ENCODE results near the gene C2orf78. TPM values are rescaled to one million over a fixed set of nuclear protein-coding genes. Genes with fewer than 3 reads are reported as not detected.
A peak's percentile ranks its signal among the peaks of the same experiment; 100 is the strongest.
"Not testable (repeated sequence)": the region's sequence is repeated elsewhere in the genome, so short reads cannot be mapped to it uniquely, and the experiment has no call there.

The C2orf78 gene
- total RNA-seq, 1 donor from 2014 or later, result not detected

GRCh38 chr2:73778867-73779466 is 5.0 kb upstream of the C2orf78 start:
- not testable (repeated sequence) for H3K27me3 ChIP-seq (ENCODE audit: control insufficient read depth in 3 of 3, insufficient read depth in 3 of 3, low read length in 3 of 3); H3K9me3 ChIP-seq (ENCODE audit: control insufficient read depth in 3 of 3, low read length in 3 of 3)
- Histone ChIP-seq H3K4me3 (ENCODE audit: low read length in 3 of 3) (peak overlapping the region; percentile 97 to 99 (median 98)), H3K27ac (ENCODE audit: low read depth, low read length) (peak overlapping the region; percentile 91), H3K9ac (ENCODE audit: low read depth in 1 of 3, low read length in 3 of 3) (peak overlapping the region; percentile 98 to 100 (median 98)), H3K36me3 (ENCODE audit: control insufficient read depth in 3 of 3, insufficient read depth in 3 of 3, low read length in 3 of 3) (peaks cover 13 to 23% (median 20%) of the 10 kb centered on the region in 3 donors), H3K4me1 (ENCODE audit: control insufficient read depth in 3 of 3, insufficient read depth in 3 of 3, low read length in 3 of 3) (peaks cover 0 to 18% (median 7%) of the 10 kb centered on the region in 3 donors)

GRCh38 chr2:73779467-73780236 is 4.3 kb upstream of the C2orf78 start, which contains the start of gene DUSP11:
DUSP11 (minus strand) TSS chr2:73780103; CDS start chr2:73779974, 129 bp downstream.
- H3K36me3 ChIP-seq (ENCODE audit: control insufficient read depth in 3 of 3, insufficient read depth in 3 of 3, low read length in 3 of 3), result peaks cover 11 to 17% (median 13%) of the 10 kb centered on the region in 3 donors
- peaks cover 0 to 2% (median 0%) of the 10 kb centered on the region in 3 donors for H3K27me3 ChIP-seq (ENCODE audit: control insufficient read depth in 3 of 3, insufficient read depth in 3 of 3, low read length in 3 of 3)
- H3K9ac ChIP-seq (ENCODE audit: low read depth in 1 of 3, low read length in 3 of 3), result peak within 1 kb of the TSS; percentile 98 to 100 (median 98)
- H3K4me3 ChIP-seq (ENCODE audit: low read length in 3 of 3), result peak within 1 kb of the TSS; percentile 97 to 99 (median 98)
- peak within 1 kb of the TSS; percentile 91 for H3K27ac ChIP-seq (ENCODE audit: low read depth, low read length)
- H3K4me1 ChIP-seq (ENCODE audit: control insufficient read depth in 3 of 3, insufficient read depth in 3 of 3, low read length in 3 of 3), result peaks cover 0 to 18% (median 7%) of the 10 kb centered on the region in 3 donors
- no peaks in the 10 kb centered on the region for H3K9me3 ChIP-seq (ENCODE audit: control insufficient read depth in 3 of 3, low read length in 3 of 3)

- H3K9me3 ChIP-seq (ENCODE audit: control insufficient read depth in 3 of 3, low read length in 3 of 3), result no peaks in the 10 kb centered on the region
- H3K36me3 ChIP-seq (ENCODE audit: control insufficient read depth in 3 of 3, insufficient read depth in 3 of 3, low read length in 3 of 3), result peaks cover 8 to 12% (median 9%) of the 10 kb centered on the region in 3 donors
- H3K27ac ChIP-seq (ENCODE audit: low read depth, low read length), result peak overlapping the region; percentile 91
- H3K4me3 ChIP-seq (ENCODE audit: low read length in 3 of 3), result peak overlapping the region; percentile 97 to 99 (median 98)
- peaks cover 0 to 2% (median 0%) of the 10 kb centered on the region in 3 donors for H3K27me3 ChIP-seq (ENCODE audit: control insufficient read depth in 3 of 3, insufficient read depth in 3 of 3, low read length in 3 of 3)
- peak overlapping the region; percentile 98 to 100 (median 98) for H3K9ac ChIP-seq (ENCODE audit: low read depth in 1 of 3, low read length in 3 of 3)
- H3K4me1 ChIP-seq (ENCODE audit: control insufficient read depth in 3 of 3, insufficient read depth in 3 of 3, low read length in 3 of 3), result peaks cover 0 to 18% (median 7%) of the 10 kb centered on the region in 3 donors
These were observed 3.8 kb upstream of the C2orf78 start for GRCh38 chr2:73780237-73780582.

GRCh38 chr2:73783402-73783801 is 581 bp upstream of the C2orf78 start:
- not testable (repeated sequence) for H3K27ac ChIP-seq (ENCODE audit: low read depth, low read length); H3K27me3 ChIP-seq (ENCODE audit: control insufficient read depth in 3 of 3, insufficient read depth in 3 of 3, low read length in 3 of 3); H3K36me3 ChIP-seq (ENCODE audit: control insufficient read depth in 3 of 3, insufficient read depth in 3 of 3, low read length in 3 of 3); H3K4me3 ChIP-seq (ENCODE audit: low read length in 3 of 3); H3K9ac ChIP-seq (ENCODE audit: low read depth in 1 of 3, low read length in 3 of 3); H3K9me3 ChIP-seq (ENCODE audit: control insufficient read depth in 3 of 3, low read length in 3 of 3)
- peaks cover 0 to 14% (median 5%) of the 10 kb centered on the region in 3 donors for H3K4me1 ChIP-seq (ENCODE audit: control insufficient read depth in 3 of 3, insufficient read depth in 3 of 3, low read length in 3 of 3)

- no peaks in the 10 kb centered on the region for H3K36me3 ChIP-seq (ENCODE audit: control insufficient read depth in 3 of 3, insufficient read depth in 3 of 3, low read length in 3 of 3)
- no peak overlapping the region for H3K4me3 ChIP-seq (ENCODE audit: low read length in 3 of 3)
- H3K4me1 ChIP-seq (ENCODE audit: control insufficient read depth in 3 of 3, insufficient read depth in 3 of 3, low read length in 3 of 3), result peaks cover 0 to 3% (median 2%) of the 10 kb centered on the region in 3 donors
- H3K9me3 ChIP-seq (ENCODE audit: control insufficient read depth in 3 of 3, low read length in 3 of 3), result no peaks in the 10 kb centered on the region
- H3K27ac ChIP-seq (ENCODE audit: low read depth, low read length), result no peak overlapping the region
- peaks cover 0 to 6% (median 4%) of the 10 kb centered on the region in 3 donors for H3K27me3 ChIP-seq (ENCODE audit: control insufficient read depth in 3 of 3, insufficient read depth in 3 of 3, low read length in 3 of 3)
- H3K9ac ChIP-seq (ENCODE audit: low read depth in 1 of 3, low read length in 3 of 3), result no peak overlapping the region
These were observed 27.9 kb downstream of the C2orf78 start for GRCh38 chr2:73811878-73812277.

GRCh38 chr2:73812635-73813034 is 28.7 kb downstream of the C2orf78 start:
- H3K4me1 ChIP-seq (ENCODE audit: control insufficient read depth in 3 of 3, insufficient read depth in 3 of 3, low read length in 3 of 3), result peaks cover 0 to 3% (median 2%) of the 10 kb centered on the region in 3 donors
- peaks cover 0 to 6% (median 4%) of the 10 kb centered on the region in 3 donors for H3K27me3 ChIP-seq (ENCODE audit: control insufficient read depth in 3 of 3, insufficient read depth in 3 of 3, low read length in 3 of 3)
- no peaks in the 10 kb centered on the region for H3K9me3 ChIP-seq (ENCODE audit: control insufficient read depth in 3 of 3, low read length in 3 of 3)
- no peak overlapping the region for H3K27ac ChIP-seq (ENCODE audit: low read depth, low read length)
- no peaks in the 10 kb centered on the region for H3K36me3 ChIP-seq (ENCODE audit: control insufficient read depth in 3 of 3, insufficient read depth in 3 of 3, low read length in 3 of 3)
- no peak overlapping the region for H3K9ac ChIP-seq (ENCODE audit: low read depth in 1 of 3, low read length in 3 of 3)
- H3K4me3 ChIP-seq (ENCODE audit: low read length in 3 of 3), result no peak overlapping the region

- Histone ChIP-seq H3K9ac (ENCODE audit: low read depth in 1 of 3, low read length in 3 of 3) (no peak overlapping the region), H3K27me3 (ENCODE audit: control insufficient read depth in 3 of 3, insufficient read depth in 3 of 3, low read length in 3 of 3) (peaks cover 0 to 6% (median 4%) of the 10 kb centered on the region in 3 donors), H3K4me1 (ENCODE audit: control insufficient read depth in 3 of 3, insufficient read depth in 3 of 3, low read length in 3 of 3) (no peaks in the 10 kb centered on the region), H3K36me3 (ENCODE audit: control insufficient read depth in 3 of 3, insufficient read depth in 3 of 3, low read length in 3 of 3) (no peaks in the 10 kb centered on the region), H3K9me3 (ENCODE audit: control insufficient read depth in 3 of 3, low read length in 3 of 3) (no peaks in the 10 kb centered on the region), H3K4me3 (ENCODE audit: low read length in 3 of 3) (no peak overlapping the region), H3K27ac (ENCODE audit: low read depth, low read length) (no peak overlapping the region)
These were observed 34.3 kb downstream of the C2orf78 start for GRCh38 chr2:73818296-73818695.

- no peaks in the 10 kb centered on the region for H3K36me3 ChIP-seq (ENCODE audit: control insufficient read depth in 3 of 3, insufficient read depth in 3 of 3, low read length in 3 of 3)
- H3K9ac ChIP-seq (ENCODE audit: low read depth in 1 of 3, low read length in 3 of 3), result no peak overlapping the region
- H3K27ac ChIP-seq (ENCODE audit: low read depth, low read length), result no peak overlapping the region
- no peaks in the 10 kb centered on the region for H3K9me3 ChIP-seq (ENCODE audit: control insufficient read depth in 3 of 3, low read length in 3 of 3)
- no peak overlapping the region for H3K4me3 ChIP-seq (ENCODE audit: low read length in 3 of 3)
- no peaks in the 10 kb centered on the region for H3K4me1 ChIP-seq (ENCODE audit: control insufficient read depth in 3 of 3, insufficient read depth in 3 of 3, low read length in 3 of 3)
- peaks cover 0 to 8% (median 0%) of the 10 kb centered on the region in 3 donors for H3K27me3 ChIP-seq (ENCODE audit: control insufficient read depth in 3 of 3, insufficient read depth in 3 of 3, low read length in 3 of 3)
These were observed 37.2 kb downstream of the C2orf78 start for GRCh38 chr2:73821227-73821626.

GRCh38 chr2:73821669-73822068 is 37.7 kb downstream of the C2orf78 start:
- Histone ChIP-seq H3K4me3 (ENCODE audit: low read length in 3 of 3) (no peak overlapping the region), H3K27me3 (ENCODE audit: control insufficient read depth in 3 of 3, insufficient read depth in 3 of 3, low read length in 3 of 3) (peaks cover 0 to 3% (median 0%) of the 10 kb centered on the region in 3 donors), H3K4me1 (ENCODE audit: control insufficient read depth in 3 of 3, insufficient read depth in 3 of 3, low read length in 3 of 3) (no peaks in the 10 kb centered on the region), H3K27ac (ENCODE audit: low read depth, low read length) (no peak overlapping the region), H3K9ac (ENCODE audit: low read depth in 1 of 3, low read length in 3 of 3) (no peak overlapping the region), H3K36me3 (ENCODE audit: control insufficient read depth in 3 of 3, insufficient read depth in 3 of 3, low read length in 3 of 3) (no peaks in the 10 kb centered on the region), H3K9me3 (ENCODE audit: control insufficient read depth in 3 of 3, low read length in 3 of 3) (no peaks in the 10 kb centered on the region)

- no peak overlapping the region for H3K9ac ChIP-seq (ENCODE audit: low read depth in 1 of 3, low read length in 3 of 3)
- H3K9me3 ChIP-seq (ENCODE audit: control insufficient read depth in 3 of 3, low read length in 3 of 3), result no peaks in the 10 kb centered on the region
- H3K27ac ChIP-seq (ENCODE audit: low read depth, low read length), result no peak overlapping the region
- H3K27me3 ChIP-seq (ENCODE audit: control insufficient read depth in 3 of 3, insufficient read depth in 3 of 3, low read length in 3 of 3), result peaks cover 0 to 3% (median 0%) of the 10 kb centered on the region in 3 donors
- no peaks in the 10 kb centered on the region for H3K4me1 ChIP-seq (ENCODE audit: control insufficient read depth in 3 of 3, insufficient read depth in 3 of 3, low read length in 3 of 3)
- no peaks in the 10 kb centered on the region for H3K36me3 ChIP-seq (ENCODE audit: control insufficient read depth in 3 of 3, insufficient read depth in 3 of 3, low read length in 3 of 3)
- no peak overlapping the region for H3K4me3 ChIP-seq (ENCODE audit: low read length in 3 of 3)
These were observed 38.3 kb downstream of the C2orf78 start for GRCh38 chr2:73822276-73822675.

Data from skeletal muscle tissue (tissue), 4 donors.